Hematopoietic multipotent progenitor cell treated with erythropoietin and hydrocortisone succinate and interleukin-3 and kit ligand, for 17 days (in vitro differentiated cells): ENCODE measurements around the gene KCNQ2.

Experiments
- DNase-seq: peaks from one replicate; pipeline ENCODE4 v3.0.0-alpha.2; 2015; ENCODE audit warnings: low spot score

KCNQ2 gene

GRCh38 chr20:63369024-63369530, 103.4 kb downstream of the KCNQ2 start:
- no peak for DNase-seq

GRCh38 chr20:63368151-63368550, 104.3 kb downstream of the KCNQ2 start:
- no peak for DNase-seq

- DNase-seq, result no peak
These were observed 104.9 kb downstream of the KCNQ2 start for GRCh38 chr20:63367446-63368055.

GRCh38 chr20:63366390-63367365, 105.8 kb downstream of the KCNQ2 start:
- no peak for DNase-seq

DNA sequence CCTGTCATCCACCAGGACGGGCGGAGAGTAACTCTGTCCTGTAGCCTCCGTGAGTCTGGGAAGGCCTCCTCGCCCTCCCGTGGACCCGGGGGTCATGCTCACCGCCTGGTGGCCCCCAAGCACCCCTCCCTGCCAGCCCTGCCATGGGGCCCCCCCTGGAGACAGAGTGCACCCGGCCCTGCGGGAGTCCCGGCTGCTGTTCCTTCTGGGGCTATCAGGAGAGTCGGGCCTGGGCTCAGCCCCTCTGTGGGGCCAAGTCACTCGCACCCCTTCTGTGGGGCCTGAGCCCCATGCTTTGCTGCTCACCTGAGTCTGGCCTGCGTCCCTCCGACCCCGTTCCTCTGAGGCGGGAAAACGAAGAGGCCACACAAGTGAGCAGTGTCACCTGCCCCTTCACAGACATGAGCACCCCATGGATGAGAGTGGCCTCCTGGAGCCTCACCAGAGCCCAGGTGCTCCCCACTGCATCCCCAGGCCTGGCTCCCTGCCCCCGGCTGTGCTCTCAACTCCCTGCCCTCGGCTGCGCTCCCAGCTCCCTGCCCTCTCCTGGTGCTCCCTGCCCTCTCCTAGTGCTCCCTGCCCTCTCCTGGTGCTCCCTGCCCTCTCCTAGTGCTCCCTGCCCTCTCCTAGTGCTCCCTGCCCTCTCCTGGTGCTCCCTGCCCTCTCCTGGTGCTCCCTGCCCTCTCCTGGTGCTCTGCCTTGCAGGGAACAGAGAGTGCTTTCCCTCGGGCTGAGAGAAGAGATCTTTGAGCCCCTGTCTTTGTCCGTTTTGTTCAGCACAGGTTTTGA, 106.7 kb downstream of the KCNQ2 start:
- no peak for DNase-seq

GRCh38 chr20:63364801-63365585, 107.5 kb downstream of the KCNQ2 start:
- DNase-seq, result no peak

- no peak for DNase-seq
These were observed 108.4 kb downstream of the KCNQ2 start for GRCh38 chr20:63363981-63364561.

- DNase-seq, result no peak
These were observed 109.2 kb downstream of the KCNQ2 start for GRCh38 chr20:63363013-63363957.

GRCh38 chr20:63362436-63363009, 109.9 kb downstream of the KCNQ2 start:
- DNase-seq, result no peak

DNA sequence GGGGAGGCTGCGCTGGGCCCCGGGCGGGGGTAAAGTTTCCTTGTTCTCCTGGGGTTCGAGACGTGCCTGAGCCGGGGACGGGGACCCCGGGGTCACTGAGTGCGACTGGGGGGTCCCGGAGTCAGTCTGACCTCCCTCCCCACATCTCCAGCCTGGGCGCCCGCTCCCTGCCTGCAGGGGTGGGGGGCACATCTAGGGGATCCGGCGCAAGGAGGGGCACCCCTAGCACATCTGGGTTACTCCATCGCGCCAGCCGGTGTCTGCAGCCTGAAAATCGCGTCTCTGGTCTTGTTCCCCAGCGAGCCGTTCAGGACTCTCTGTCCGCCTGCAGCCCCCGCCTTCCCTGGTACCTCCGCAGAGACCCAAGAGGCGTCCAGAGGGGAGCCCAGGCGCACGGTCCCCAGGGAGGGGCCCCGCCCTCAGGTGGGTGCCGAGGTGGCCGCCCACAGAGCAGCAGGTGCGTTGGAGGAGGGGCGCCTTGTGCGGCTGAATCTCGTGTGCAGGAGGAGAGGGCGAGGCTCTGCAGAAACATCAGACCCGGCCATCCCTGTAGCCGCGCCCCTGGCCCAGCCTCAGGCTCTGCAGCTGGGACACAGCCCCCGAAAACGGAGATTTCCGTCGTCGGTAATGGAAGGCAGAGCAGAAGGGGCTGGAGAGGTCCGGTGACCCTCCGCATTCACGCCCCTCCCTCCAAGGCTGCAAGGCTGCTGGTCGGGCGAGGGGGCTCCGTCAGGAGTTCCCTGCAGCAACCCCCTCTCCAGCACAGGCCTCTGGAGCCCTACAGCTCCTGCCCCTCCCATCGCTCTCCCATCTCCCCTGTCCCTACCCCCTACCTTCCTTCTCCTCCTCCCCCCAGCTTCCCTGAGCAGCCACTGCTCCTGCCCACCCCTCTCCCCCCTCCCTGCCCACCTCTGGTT, 110.7 kb downstream of the KCNQ2 start:
- DNase-seq, result no peak

DNA sequence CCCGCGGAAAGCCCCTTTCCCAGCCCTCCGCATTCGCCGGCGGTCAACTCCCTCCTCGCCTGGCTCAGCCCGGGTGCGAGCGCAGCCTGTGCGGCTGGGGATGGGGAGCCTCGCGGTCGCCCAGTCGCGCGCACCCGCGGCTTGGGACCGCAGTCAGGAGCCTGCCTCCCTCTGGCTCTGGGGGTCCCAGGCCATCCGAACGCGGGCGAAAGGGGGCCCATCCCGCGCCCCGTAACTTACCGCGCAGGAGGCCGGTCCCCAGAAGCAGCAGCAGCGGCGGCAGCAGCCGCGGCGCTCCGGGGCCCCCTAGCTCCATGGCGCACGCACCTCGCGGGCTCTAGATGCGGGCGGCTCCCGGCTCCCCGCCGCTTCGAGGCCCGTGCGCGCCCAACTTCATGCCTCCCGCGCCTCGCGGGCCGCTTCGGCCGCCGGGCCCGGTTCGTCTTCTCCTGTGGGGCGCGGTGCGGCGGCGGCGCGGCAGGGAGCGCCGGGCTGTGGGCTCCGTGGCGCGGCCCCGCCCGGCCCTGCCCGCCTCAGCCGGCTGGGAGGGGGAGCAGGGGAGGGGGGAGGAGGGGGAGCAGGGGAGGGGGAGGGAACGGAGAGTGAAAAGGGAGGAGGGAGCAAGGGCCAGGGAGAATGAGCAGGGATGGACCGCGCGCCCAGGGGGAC, 111.5 kb downstream of the KCNQ2 start, which contains the start of gene CHRNA4:
Gene CHRNA4, minus strand, starts transcription at position 500 of the 669 bp plus-strand sequence. Its CDS starts 184 bp downstream, at position 316.
- no peak for DNase-seq

DNA sequence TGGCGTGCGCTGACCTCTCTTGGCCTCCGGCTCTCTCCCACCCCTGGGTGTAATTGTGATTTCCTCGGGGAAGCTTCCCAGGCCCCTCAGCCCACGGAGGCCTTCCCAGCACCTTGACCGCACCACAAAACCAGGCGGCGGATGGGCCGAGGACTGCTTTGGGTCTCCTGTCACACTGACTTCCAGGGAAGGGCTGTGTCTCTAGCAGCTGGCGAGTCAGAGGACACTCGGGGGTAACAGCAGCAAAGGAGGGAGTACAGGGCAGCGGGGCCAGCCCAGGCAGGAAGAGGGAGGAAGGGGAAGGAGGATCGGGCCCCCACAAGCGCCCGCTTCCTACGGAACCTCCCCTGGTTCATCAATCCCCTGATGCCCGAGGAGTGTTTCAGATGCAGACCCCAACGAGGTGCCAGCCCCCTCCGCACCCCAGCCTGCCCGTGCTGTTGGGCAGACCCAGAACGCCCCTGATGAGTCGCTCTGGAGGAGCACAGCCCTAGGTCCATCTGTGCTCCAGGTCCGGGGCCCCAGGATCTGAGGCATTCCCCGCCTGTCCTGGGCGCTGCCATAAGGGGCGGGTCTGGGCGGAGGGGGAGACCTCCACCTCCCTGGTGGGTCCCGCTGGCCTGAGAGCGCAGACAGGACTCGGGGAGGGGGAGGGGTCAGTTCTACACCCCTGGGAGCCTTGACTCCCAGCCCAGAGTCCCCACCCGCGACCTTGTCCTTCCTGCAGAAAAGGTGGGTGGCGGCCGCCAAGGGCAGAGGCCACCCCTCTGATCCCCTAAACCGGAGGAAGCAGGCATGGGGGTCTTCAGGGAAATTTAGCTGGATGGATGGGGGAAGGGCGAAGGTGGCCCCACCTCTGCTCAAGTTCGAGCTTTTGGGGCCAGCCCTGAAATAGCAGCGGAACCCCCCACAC, 112.3 kb downstream of the KCNQ2 start:
- DNase-seq, result no peak

DNA sequence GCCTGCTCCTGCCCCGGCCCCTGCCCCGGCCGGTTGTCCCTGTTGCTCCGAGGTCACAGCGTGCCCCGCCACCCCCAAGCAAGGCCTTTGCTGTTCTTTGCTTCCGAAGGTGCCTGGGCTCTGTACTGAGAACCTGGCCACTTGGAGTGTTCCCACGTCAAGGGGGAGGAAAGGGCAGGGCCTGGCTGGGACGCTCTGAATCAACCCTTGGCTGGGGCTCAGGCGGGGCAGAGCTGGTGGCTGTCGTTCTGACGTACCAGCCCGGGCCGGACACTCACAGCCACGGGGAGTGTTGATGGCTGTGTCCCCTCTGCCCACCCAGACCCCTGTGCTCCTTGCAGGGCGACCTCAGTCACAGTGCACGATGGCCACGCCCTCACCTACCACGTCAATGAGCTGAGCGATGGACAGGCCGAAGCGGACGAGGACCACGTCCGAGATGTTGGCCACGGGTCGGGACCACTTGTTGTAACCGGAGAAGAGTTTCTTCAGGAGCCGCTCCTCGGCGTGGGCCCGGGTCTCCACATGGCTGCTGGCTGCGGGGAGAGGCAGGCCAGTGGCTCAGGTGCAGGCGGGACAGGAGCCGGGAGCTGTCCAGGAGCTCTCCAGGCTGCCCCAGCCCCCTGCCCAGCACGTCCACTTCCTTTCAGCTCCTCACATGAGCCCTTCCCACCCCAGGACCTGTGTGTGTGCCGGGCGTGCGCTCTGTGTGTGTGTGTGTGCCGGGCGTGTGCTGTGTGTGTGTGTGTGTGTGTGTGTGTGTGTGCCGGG, 113.1 kb downstream of the KCNQ2 start:
- DNase-seq, result no peak

GRCh38 chr20:63357921-63358905, 114.2 kb downstream of the KCNQ2 start:
- DNase-seq, result no peak
